ENCODE data around the gene CHST12.
"Not testable (repeated sequence)": the region's sequence is repeated elsewhere in the genome, so short reads cannot be mapped to it uniquely, and the experiment has no call there.

Gene CHST12

GRCh38 chr7:2403014-2403717 is at the start of gene CHST12:
TSS of gene CHST12 (plus strand) at chr7:2403611. CDS start at chr7:2432640, 29,029 bp downstream.
- DNase-seq (ENCODE audit: low spot score), result peak; percentile 93

- peak; percentile 84 for DNase-seq (ENCODE audit: low spot score)
Observed at GRCh38 chr7:2353936-2354185, 49.5 kb upstream of the CHST12 start.

GRCh38 chr7:2354186-2354938 is 49.0 kb upstream of the CHST12 start, which contains the start of gene EIF3B:
TSS of gene EIF3B (plus strand) at chr7:2354827. CDS start at chr7:2354922, 95 bp downstream.
- peak; percentile 91 for DNase-seq (ENCODE audit: low spot score)

- DNase-seq (ENCODE audit: low spot score), result peak; percentile 1
Observed at GRCh38 chr7:2354939-2355704, 48.3 kb upstream of the CHST12 start.

GRCh38 chr7:2355705-2356008 is 47.8 kb upstream of the CHST12 start:
- peak; percentile 7 for DNase-seq (ENCODE audit: low spot score)

GRCh38 chr7:2357165-2357564 is 46.2 kb upstream of the CHST12 start:
- DNase-seq (ENCODE audit: low spot score), result no peak

- no peak for DNase-seq (ENCODE audit: low spot score)
Observed at GRCh38 chr7:2357571-2357970, 45.8 kb upstream of the CHST12 start.

- no peak for DNase-seq (ENCODE audit: low spot score)
Observed at GRCh38 chr7:2358968-2359527, 44.4 kb upstream of the CHST12 start.

- no peak for DNase-seq (ENCODE audit: low spot score)
Observed at GRCh38 chr7:2359610-2360009, 43.8 kb upstream of the CHST12 start.

- no peak for DNase-seq (ENCODE audit: low spot score)
Observed at GRCh38 chr7:2360796-2361195, 42.6 kb upstream of the CHST12 start.

GRCh38 chr7:2362385-2363088 is 40.9 kb upstream of the CHST12 start:
- DNase-seq (ENCODE audit: low spot score), result no peak

- no peak for DNase-seq (ENCODE audit: low spot score)
Observed at GRCh38 chr7:2369139-2369538, 34.3 kb upstream of the CHST12 start.

GRCh38 chr7:2371329-2371728 is 32.1 kb upstream of the CHST12 start:
- no peak for DNase-seq (ENCODE audit: low spot score)

- no peak for DNase-seq (ENCODE audit: low spot score)
Observed at GRCh38 chr7:2372724-2373123, 30.7 kb upstream of the CHST12 start.

- DNase-seq (ENCODE audit: low spot score), result no peak
Observed at GRCh38 chr7:2373124-2373556, 30.3 kb upstream of the CHST12 start.

GRCh38 chr7:2373646-2374045 is 29.8 kb upstream of the CHST12 start:
- no peak for DNase-seq (ENCODE audit: low spot score)

- no peak for DNase-seq (ENCODE audit: low spot score)
Observed at GRCh38 chr7:2374401-2374800, 29.0 kb upstream of the CHST12 start.

- DNase-seq (ENCODE audit: low spot score), result no peak
Observed at GRCh38 chr7:2374830-2375728, 28.3 kb upstream of the CHST12 start.

GRCh38 chr7:2376351-2377154 is 26.9 kb upstream of the CHST12 start:
- DNase-seq (ENCODE audit: low spot score), result no peak

- not testable (repeated sequence) for DNase-seq (ENCODE audit: low spot score)
Observed at GRCh38 chr7:2377492-2377891, 25.9 kb upstream of the CHST12 start.
